K562 (cell line): ENCODE data around the gene NIN. TPM values are rescaled to one million over a fixed set of nuclear protein-coding genes. Genes with fewer than 3 reads are reported as not detected.

ENCODE experiments used
- ATAC-seq: fragments of 200-7000 bp; cut with Tn5 transposase; 3 replicates; pipeline ENCODE4 v1.9.1; 2020; ENCODE audit warnings: moderate library complexity
- BruUV-seq: library from RNA; stranded (reverse); fragments of 400-500 nt; replicated peaks from 2 replicates; lab custom pipeline; 2021; lab: Mats Ljungman, UMichigan
- CTCF ChIA-PET: fragments of 300-600 bp; formaldehyde crosslinking; extraction: SDS; loops from one replicate; lab custom pipeline; 2021; ENCODE audit warnings: low intra/inter-chr PET ratio; lab: Yijun Ruan, JAX
- POLR2A ChIA-PET: fragments of 300-600, 350-650 bp; sonication (Branson Sonifier 250); formaldehyde crosslinking; extraction: SDS; loops from one replicate; lab custom pipeline; 2021; ENCODE audit warnings: antibody characterized with exemption, inconsistent platforms; lab: Yijun Ruan, JAX
- DNase-seq, 4 experiments: peaks; one replicate each; pipeline versions ENCODE4 v3.0.0 to v3.0.0-alpha.2; 2011 to 2018; ENCODE audit warnings: low spot score in 3 of 4, mixed read lengths in 3 of 4; ENCODE audit errors: extremely low read depth in 1 of 4
- FAIRE-seq: peaks from 2 replicates; lab custom pipeline; 2011; peaks lifted over from hg19 to GRCh38; lab: Jason Lieb, UNC
- H2AFZ ChIP-seq: 2 replicates; pipeline ENCODE4 v1.6.0; 2011; ENCODE audit warnings: low read depth, low read length, control low read depth, inconsistent platforms
- H3K27ac ChIP-seq: fragments of 200-600 bp; 3 replicates; pipeline ENCODE4 v1.8.0; 2011; ENCODE audit warnings: low read depth, mild to moderate bottlenecking, control low read depth, inconsistent platforms, low read length, moderate library complexity, mixed read lengths; ENCODE audit errors: extremely low read depth
- H3K27me3 ChIP-seq, 2 experiments: fragments of 300-600 bp in 1 of 2; 2 replicates in 1 of 2; 3 replicates in 1 of 2; pipeline versions ENCODE4 v1.6.0 to v1.8.0; 2011; ENCODE audit warnings: inconsistent platforms in 2 of 2, low read length in 2 of 2, mild to moderate bottlenecking in 1 of 2, mixed read lengths in 1 of 2, moderate library complexity in 1 of 2; ENCODE audit not compliant: control insufficient read depth in 2 of 2, insufficient read depth in 2 of 2
- H3K36me3 ChIP-seq: fragments of 300-600 bp; 3 replicates; pipeline ENCODE4 v1.8.0; 2011; ENCODE audit warnings: mild to moderate bottlenecking, low read length, inconsistent platforms; ENCODE audit not compliant: control insufficient read depth, insufficient read depth
- H3K4me1 ChIP-seq, 2 experiments: fragments of 200-600 bp in 1 of 2; replicated peaks in 1 of 2; 2 replicates in 1 of 2; 3 replicates in 1 of 2; pipeline versions ENCODE4 v1.5.1 to v1.8.0; 2011; ENCODE audit warnings: inconsistent platforms in 2 of 2, low read length in 2 of 2, mild to moderate bottlenecking in 1 of 2, mixed read lengths in 1 of 2, moderate library complexity in 1 of 2; ENCODE audit not compliant: control insufficient read depth in 2 of 2, insufficient read depth in 2 of 2
- H3K4me2 ChIP-seq: 2 replicates; pipeline ENCODE4 v1.6.1; 2011; ENCODE audit warnings: low read length, control low read depth, inconsistent platforms, mixed read lengths; ENCODE audit not compliant: insufficient read depth
- H3K4me3 ChIP-seq: fragments of 200-600 bp; sonication (generic), shearing (Covaris generic); 2 replicates; pipeline ENCODE4 v1.5.1; 2016; ENCODE audit warnings: control low read depth, inconsistent platforms
- H3K79me2 ChIP-seq: fragments of 200-600 bp; 3 replicates; pipeline ENCODE4 v1.8.0; 2011; ENCODE audit warnings: low read length, inconsistent platforms; ENCODE audit not compliant: control insufficient read depth, insufficient read depth
- H3K9ac ChIP-seq, 2 experiments: 2 replicates each; pipeline versions ENCODE4 v1.6.0 to v1.6.1; 2011; ENCODE audit warnings: low read depth in 2 of 2, low read length in 2 of 2, control low read depth in 1 of 2, inconsistent platforms in 1 of 2, mild to moderate bottlenecking in 1 of 2, mixed read lengths in 1 of 2; ENCODE audit not compliant: insufficient read depth in 1 of 2
- H3K9me1 ChIP-seq: one replicate; pipeline ENCODE4 v1.6.0; 2011; ENCODE audit warnings: inconsistent platforms, mild to moderate bottlenecking, low read length, moderate library complexity; ENCODE audit not compliant: control insufficient read depth, insufficient read depth
- H3K9me3 ChIP-seq: replicated peaks from 2 replicates; pipeline ENCODE4 v1.5.1; 2011; ENCODE audit warnings: low read depth, low read length, inconsistent platforms; ENCODE audit not compliant: control insufficient read depth, insufficient read depth
- H4K20me1 ChIP-seq: replicated peaks from 2 replicates; pipeline ENCODE4 v1.6.1; 2011; ENCODE audit warnings: low read length, inconsistent platforms, mixed read lengths; ENCODE audit not compliant: control insufficient read depth, insufficient read depth
- HNRNPH1 ChIP-seq: fragments of 200-400 bp; formaldehyde crosslinking; optimal IDR thresholded peaks from 2 replicates; pipeline ENCODE3; 2017; ENCODE audit warnings: low read depth, mild to moderate bottlenecking, low read length, moderate library complexity
- MIER1 ChIP-seq: fragments of 450-650 bp; IDR thresholded peaks from 2 replicates; pipeline ENCODE4 v1.6.1; 2016; ENCODE audit warnings: antibody characterized with exemption, mild to moderate bottlenecking, low read depth
- ZNF445 ChIP-seq: fragments of 250-450 bp; sonication (Bioruptor Pico); IDR thresholded peaks from 2 replicates; pipeline ENCODE4 v1.4.0; 2020; ENCODE audit warnings: low read depth, mild to moderate bottlenecking, moderate library complexity
- WGBS: fragments of 100-300 bp; shearing (Covaris generic); methylation state at CpG from one replicate; pipeline ENCODE4 v1.1.6; 2016; ENCODE audit warnings: low coverage, mixed read lengths; ENCODE audit not compliant: insufficient coverage; ENCODE audit errors: missing lambda C conversion rate; 5-methylcytosine and 5-hydroxymethylcytosine counted together
- in situ Hi-C: fragments of 300-500 bp; cut with MboI; formaldehyde crosslinking; loops from 4 replicates; pipeline ENCODE4 v1.15.0; 2018; ENCODE audit warnings: inconsistent platforms, mixed read lengths
- intact Hi-C: fragments of 100-400 bp; cut with micrococcal nuclease; formaldehyde crosslinking; loops from 2 replicates; pipeline ENCODE4 v1.14.2; 2022
- polyA plus RNA-seq, 8 experiments: library from polyadenylated mRNA; depleted of rRNA in 4 of 8; stranded (reverse) in 5 of 8; unstranded in 3 of 8; fragments of >200 nt; fragmentation: Nextera tagmentation in 2 of 8; fragmentation: Illumina TruSeq in 1 of 8; extraction: Ambion mirVana in 2 of 8; extraction: Trizol in 1 of 8; gene quantifications; 2 replicates each; pipeline versions ENCODE4 v1.2.1 to v1.2.3, GENCODE V29; 2011 to 2014; ENCODE audit warnings: inconsistent platforms in 1 of 8, missing spikeins in 1 of 8
- total RNA-seq, 7 experiments: library from RNA; depleted of rRNA in 6 of 7; stranded (reverse); fragments of >200 nt in 6 of 7; fragmentation: Illumina TruSeq in 2 of 7; extraction: Trizol in 2 of 7; gene quantifications; 2 replicates each; pipeline versions ENCODE4 v1.2.1 to v1.2.3, GENCODE V29; 2011 to 2021; ENCODE audit warnings: low replicate concordance in 1 of 7
- TF ChIP-seq, protein P1 (sequence below): fragments of 450-650 bp; IDR thresholded peaks from 2 replicates; pipeline ENCODE4 v1.6.1; 2018; ENCODE audit not compliant: partially characterized antibody

NIN gene
- total and polyA plus RNA-seq, 9 of the 15 experiments (the other 6 are each of a cell fraction or from before 2014, with no cell fraction given): 0.84 to 8.4 (median 5.0) TPM

DNA sequence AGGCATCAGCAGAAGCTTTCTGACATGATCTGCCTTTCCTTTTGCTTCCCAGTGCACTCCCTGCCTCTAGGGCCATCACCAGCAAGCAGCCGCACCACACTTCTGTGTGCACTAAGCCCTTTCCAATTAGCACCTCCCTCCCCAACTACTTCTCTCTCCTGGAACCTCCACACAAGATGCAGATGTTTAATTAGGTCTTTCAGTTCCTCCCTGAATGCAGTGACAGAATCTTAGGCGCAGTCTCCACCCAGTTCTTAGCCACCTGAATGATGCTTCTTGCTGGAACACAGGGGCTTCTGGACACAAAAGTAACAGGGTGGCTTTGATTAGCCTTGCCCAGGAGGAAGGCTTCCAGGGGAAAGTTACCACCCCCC is 32.9 kb downstream of the NIN start:
- POLR2A ChIA-PET: interaction anchor here (0.7 kb wide), 1 partner anchor 1490 kb away, joined by 3 read pairs; no protein-coding TSS in a partner anchor
- Histone ChIP-seq H3K9me3 (no peaks in the 10 kb centered on the region), H3K4me2 (no peak overlapping the region), H3K4me3 (no peak overlapping the region), H3K9ac (no peak overlapping the region), H3K27ac (no peak overlapping the region), H4K20me1 (no peaks in the 10 kb centered on the region), H3K4me1 (no peaks in the 10 kb centered on the region), H3K27me3 (no peaks in the 10 kb centered on the region), H2AFZ (no peak overlapping the region), H3K79me2 (no peaks in the 10 kb centered on the region), H3K36me3 (no peaks in the 10 kb centered on the region), H3K9me1 (no peaks in the 10 kb centered on the region)
- no peak for FAIRE-seq
- ATAC-seq: no peak
- in situ Hi-C loops (loop anchor here (25.0 kb wide), 1 partner anchor 461 kb away; no protein-coding TSS in a partner anchor), intact Hi-C loops (no loop called here)
- CTCF ChIA-PET: no interaction called here
- BruUV-seq: no TSS peak
- DNase-seq: no peak
- 54% methylated on average over 2 of the region's 2 CpGs for WGBS
- TF ChIP-seq ZNF445 (no peak), HNRNPH1 (no peak), MIER1 (no peak)
- TF ChIP-seq, protein P1, sequence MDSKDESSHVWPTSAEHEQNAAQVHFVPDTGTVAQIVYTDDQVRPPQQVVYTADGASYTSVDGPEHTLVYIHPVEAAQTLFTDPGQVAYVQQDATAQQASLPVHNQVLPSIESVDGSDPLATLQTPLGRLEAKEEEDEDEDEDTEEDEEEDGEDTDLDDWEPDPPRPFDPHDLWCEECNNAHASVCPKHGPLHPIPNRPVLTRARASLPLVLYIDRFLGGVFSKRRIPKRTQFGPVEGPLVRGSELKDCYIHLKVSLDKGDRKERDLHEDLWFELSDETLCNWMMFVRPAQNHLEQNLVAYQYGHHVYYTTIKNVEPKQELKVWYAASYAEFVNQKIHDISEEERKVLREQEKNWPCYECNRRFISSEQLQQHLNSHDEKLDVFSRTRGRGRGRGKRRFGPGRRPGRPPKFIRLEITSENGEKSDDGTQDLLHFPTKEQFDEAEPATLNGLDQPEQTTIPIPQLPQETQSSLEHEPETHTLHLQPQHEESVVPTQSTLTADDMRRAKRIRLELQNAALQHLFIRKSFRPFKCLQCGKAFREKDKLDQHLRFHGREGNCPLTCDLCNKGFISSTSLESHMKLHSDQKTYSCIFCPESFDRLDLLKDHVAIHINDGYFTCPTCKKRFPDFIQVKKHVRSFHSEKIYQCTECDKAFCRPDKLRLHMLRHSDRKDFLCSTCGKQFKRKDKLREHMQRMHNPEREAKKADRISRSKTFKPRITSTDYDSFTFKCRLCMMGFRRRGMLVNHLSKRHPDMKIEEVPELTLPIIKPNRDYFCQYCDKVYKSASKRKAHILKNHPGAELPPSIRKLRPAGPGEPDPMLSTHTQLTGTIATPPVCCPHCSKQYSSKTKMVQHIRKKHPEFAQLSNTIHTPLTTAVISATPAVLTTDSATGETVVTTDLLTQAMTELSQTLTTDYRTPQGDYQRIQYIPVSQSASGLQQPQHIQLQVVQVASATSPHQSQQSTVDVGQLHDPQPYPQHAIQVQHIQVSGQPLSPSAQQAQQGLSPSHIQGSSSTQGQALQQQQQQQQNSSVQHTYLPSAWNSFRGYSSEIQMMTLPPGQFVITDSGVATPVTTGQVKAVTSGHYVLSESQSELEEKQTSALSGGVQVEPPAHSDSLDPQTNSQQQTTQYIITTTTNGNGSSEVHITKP: peak; percentile 38
